ENCODE results near the gene CFAP221.

The CFAP221 gene

DNA sequence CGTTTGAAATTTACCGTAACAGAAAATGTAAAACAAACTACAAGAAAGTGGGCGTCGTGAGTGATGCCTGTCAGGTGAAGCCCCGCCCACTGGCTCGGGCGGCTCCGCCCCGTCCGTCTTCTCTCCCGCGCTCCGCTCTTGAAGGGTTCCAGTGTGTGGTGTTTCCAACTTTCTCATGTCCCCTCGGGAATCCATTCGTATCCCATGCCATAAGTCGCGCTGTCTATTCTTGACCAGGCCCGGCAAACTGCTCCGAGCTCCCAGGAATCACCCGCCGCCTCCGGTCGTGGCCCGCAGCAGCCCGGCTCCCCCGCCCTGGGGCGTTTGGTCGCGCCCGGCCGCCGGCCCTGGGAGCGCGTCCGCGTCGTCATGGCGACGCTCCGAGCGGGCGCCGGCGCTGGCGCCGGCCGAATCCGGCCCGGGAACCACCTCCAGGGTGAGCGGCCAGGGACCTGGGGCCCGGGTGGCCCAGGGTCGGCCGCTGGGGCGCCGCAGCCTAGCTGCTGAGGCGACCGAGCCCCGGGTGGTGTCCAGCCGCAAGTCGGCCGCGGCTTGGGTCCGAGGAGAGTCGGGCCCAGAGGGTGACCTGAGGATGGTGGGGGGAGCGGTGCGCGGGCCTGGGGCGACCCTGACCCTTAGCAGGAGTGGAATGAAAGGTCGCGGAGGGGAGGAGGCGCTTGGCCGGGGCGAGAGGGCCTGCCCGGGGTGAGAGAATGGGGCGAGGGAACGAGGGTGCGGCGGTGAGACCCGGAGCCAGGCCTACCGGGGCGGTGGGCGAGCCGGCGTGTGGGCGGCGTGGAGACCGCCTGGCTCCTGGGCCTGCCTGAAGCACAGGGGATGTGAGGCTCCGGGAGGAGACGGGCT, at the start of gene CFAP221:
Gene CFAP221, plus strand, starts transcription at position 375 of the 864 bp plus-strand sequence. CDS start 1,683 bp downstream, outside the sequence.
- H3K36me3 ChIP-seq (ENCODE audit: low read length): no peaks in the 10 kb centered on the region
- H3K4me2 ChIP-seq (ENCODE audit: low read depth, low read length, poor library complexity, severe bottlenecking): no peak within 1 kb of the TSS
- no peaks in the 10 kb centered on the region for H3F3A ChIP-seq (ENCODE audit: insufficient read depth)
- no peaks in the 10 kb centered on the region for H3K9me3 ChIP-seq (ENCODE audit: insufficient read depth, low read length)
- no peak within 1 kb of the TSS for H2AFZ ChIP-seq (ENCODE audit: low read depth, low read length, severe bottlenecking)
- no peaks in the 10 kb centered on the region for H3K9me2 ChIP-seq (replicated peaks; ENCODE audit: insufficient read depth, low read length)
- H3K79me2 ChIP-seq (ENCODE audit: insufficient read depth, low read length): no peaks in the 10 kb centered on the region
- no peak within 1 kb of the TSS for H3K9ac ChIP-seq (ENCODE audit: low read length)
- TF ChIP-seq EZH2phosphoT487 (conservative IDR thresholded peaks at IDR 0.05; ENCODE audit: low read length) (no peak), CTCF (IDR thresholded peaks at IDR 0.05; ENCODE audit: insufficient read depth, low read length, poor library complexity, severe bottlenecking) (no peak)
- no peaks in the 10 kb centered on the region for H4K20me1 ChIP-seq (ENCODE audit: low read depth, low read length)
- H3K27me3 ChIP-seq (ENCODE audit: low read length): no peaks in the 10 kb centered on the region; the same call in 1 of the 2 replicates
- H3K4me3 ChIP-seq (ENCODE audit: insufficient read depth, low read length, poor library complexity, severe bottlenecking): no peak within 1 kb of the TSS
- no peak within 1 kb of the TSS for H3K27ac ChIP-seq (ENCODE audit: low read depth, low read length)

GRCh38 chr2:119495948-119496347, 48.3 kb upstream of the CFAP221 start:
- Histone ChIP-seq H3K4me3 (ENCODE audit: insufficient read depth, low read length, poor library complexity, severe bottlenecking) (no peak overlapping the region), H2AFZ (ENCODE audit: low read depth, low read length, severe bottlenecking) (no peak overlapping the region), H3K9me3 (ENCODE audit: insufficient read depth, low read length) (peaks cover 6% of the 10 kb centered on the region; the same call in 1 of the 2 replicates), H3F3A (ENCODE audit: insufficient read depth) (no peaks in the 10 kb centered on the region), H3K9me2 (replicated peaks; ENCODE audit: insufficient read depth, low read length) (no peaks in the 10 kb centered on the region), H3K79me2 (ENCODE audit: insufficient read depth, low read length) (no peaks in the 10 kb centered on the region), H3K27me3 (ENCODE audit: low read length) (no peaks in the 10 kb centered on the region), H3K4me2 (ENCODE audit: low read depth, low read length, poor library complexity, severe bottlenecking) (no peak overlapping the region), H3K36me3 (ENCODE audit: low read length) (no peaks in the 10 kb centered on the region), H3K27ac (ENCODE audit: low read depth, low read length) (no peak overlapping the region), H3K9ac (ENCODE audit: low read length) (no peak overlapping the region), H4K20me1 (ENCODE audit: low read depth, low read length) (no peaks in the 10 kb centered on the region)
- TF ChIP-seq CTCF (IDR thresholded peaks at IDR 0.05; ENCODE audit: insufficient read depth, low read length, poor library complexity, severe bottlenecking) (no peak), EZH2phosphoT487 (conservative IDR thresholded peaks at IDR 0.05; ENCODE audit: low read length) (no peak)

- TF ChIP-seq EZH2phosphoT487 (conservative IDR thresholded peaks at IDR 0.05; ENCODE audit: low read length) (no peak), CTCF (IDR thresholded peaks at IDR 0.05; ENCODE audit: insufficient read depth, low read length, poor library complexity, severe bottlenecking) (no peak)
- Histone ChIP-seq H2AFZ (ENCODE audit: low read depth, low read length, severe bottlenecking) (no peak overlapping the region), H3K79me2 (ENCODE audit: insufficient read depth, low read length) (no peaks in the 10 kb centered on the region), H3K27me3 (ENCODE audit: low read length) (no peaks in the 10 kb centered on the region), H3K36me3 (ENCODE audit: low read length) (no peaks in the 10 kb centered on the region), H3K4me2 (ENCODE audit: low read depth, low read length, poor library complexity, severe bottlenecking) (no peak overlapping the region), H3K27ac (ENCODE audit: low read depth, low read length) (no peak overlapping the region), H3F3A (ENCODE audit: insufficient read depth) (no peaks in the 10 kb centered on the region), H3K9me2 (replicated peaks; ENCODE audit: insufficient read depth, low read length) (no peaks in the 10 kb centered on the region), H4K20me1 (ENCODE audit: low read depth, low read length) (no peaks in the 10 kb centered on the region), H3K4me3 (ENCODE audit: insufficient read depth, low read length, poor library complexity, severe bottlenecking) (no peak overlapping the region), H3K9ac (ENCODE audit: low read length) (no peak overlapping the region), H3K9me3 (ENCODE audit: insufficient read depth, low read length) (peaks cover 6% of the 10 kb centered on the region; the same call in 1 of the 2 replicates)
These were observed 47.6 kb upstream of the CFAP221 start for GRCh38 chr2:119496682-119497081.

Data from SU-DHL-6 (cell line).